ENCODE measurements around the gene DFFB. TPM values are rescaled to one million over a fixed set of nuclear protein-coding genes. Genes with fewer than 3 reads are reported as not detected.

DFFB gene
- total RNA-seq, 4 donors from 2014 or later, result 1.6 to 8.2 (median 3.2) TPM

DNA sequence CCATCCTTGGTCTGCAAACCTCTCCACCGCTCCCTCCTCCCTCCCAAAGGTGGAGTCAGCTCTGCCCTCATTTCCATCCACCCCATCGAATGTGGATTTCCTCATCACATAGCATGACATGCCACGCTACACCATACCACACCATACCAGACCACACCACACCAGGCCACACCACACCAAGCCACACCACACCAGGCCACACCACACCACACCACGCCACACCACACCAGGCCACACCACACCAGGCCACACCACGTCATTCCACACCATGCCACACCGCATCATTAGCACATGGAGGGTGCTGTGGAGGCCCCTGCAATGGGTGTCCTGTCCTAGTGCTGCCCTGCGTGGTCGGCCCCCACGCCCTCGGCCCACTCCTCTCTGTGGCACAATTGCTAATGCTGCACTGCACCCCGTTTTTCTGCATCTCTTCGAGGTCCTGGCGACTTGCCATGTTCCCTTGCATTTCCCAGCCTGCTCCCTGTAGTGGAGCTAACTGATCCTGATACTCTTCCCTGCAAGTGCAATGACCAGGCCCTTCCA is 11.3 kb downstream of the DFFB start:
- DNase-seq, result no peak
- Histone ChIP-seq H3K36me3 (peaks cover 8 to 78% (median 12%) of the 10 kb centered on the region in 3 donors), H3K4me3 (no peak overlapping the region), H3K4me1 (no peaks in the 10 kb centered on the region), H3K27ac (no peak overlapping the region), H3K9me3 (no peaks in the 10 kb centered on the region), H3K27me3 (no peaks in the 10 kb centered on the region)
- TF ChIP-seq CTCF (IDR thresholded peaks at IDR 0.05) (no peak), POLR2A (IDR thresholded peaks at IDR 0.05) (no peak)
- intact Hi-C loops (cut with DNase I), result no loop called here
- 69 to 94% methylated on average over 11 to 12 of the region's 13 CpGs for WGBS, 2 donors

DNA sequence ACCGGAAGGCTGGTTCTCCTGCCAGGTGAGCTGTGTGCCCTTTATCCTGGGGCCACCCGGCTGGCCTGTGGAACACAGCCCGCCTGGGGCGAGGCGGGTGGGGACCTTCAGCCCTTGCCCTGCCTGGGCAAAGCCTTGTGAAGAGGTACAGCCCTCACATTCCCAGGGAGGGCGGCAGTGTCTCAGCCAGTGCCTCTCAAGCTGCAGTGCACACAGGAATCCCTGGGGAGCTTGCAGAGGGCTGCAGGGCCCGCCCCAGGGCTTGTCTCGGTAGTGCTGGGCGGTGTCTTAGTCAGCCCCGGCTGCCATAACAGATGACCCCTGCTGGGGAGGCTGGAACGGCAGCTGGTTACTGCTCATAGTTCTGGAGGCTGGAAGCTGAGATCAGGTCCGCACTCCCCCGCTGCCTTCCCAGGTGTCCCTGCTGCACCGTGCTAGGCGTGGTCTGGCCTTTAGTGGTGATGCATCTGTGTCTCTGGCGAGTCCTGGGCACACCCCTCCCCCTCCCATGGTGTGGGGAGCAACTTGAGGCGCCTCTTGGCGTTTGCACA is 12.6 kb downstream of the DFFB start:
- Histone ChIP-seq H3K27ac (no peak overlapping the region), H3K36me3 (peaks cover 8 to 89% (median 12%) of the 10 kb centered on the region in 3 donors), H3K9me3 (no peaks in the 10 kb centered on the region), H3K4me3 (no peak overlapping the region), H3K4me1 (no peaks in the 10 kb centered on the region), H3K27me3 (no peaks in the 10 kb centered on the region)
- intact Hi-C loops (cut with DNase I), result no loop called here
- TF ChIP-seq POLR2A (IDR thresholded peaks at IDR 0.05), result no peak
- TF ChIP-seq CTCF (IDR thresholded peaks at IDR 0.05), result no peak
- no peak for DNase-seq
- 50 to 100% methylated on average over 1 to 2 of the region's 18 CpGs for WGBS, 2 donors

DNA sequence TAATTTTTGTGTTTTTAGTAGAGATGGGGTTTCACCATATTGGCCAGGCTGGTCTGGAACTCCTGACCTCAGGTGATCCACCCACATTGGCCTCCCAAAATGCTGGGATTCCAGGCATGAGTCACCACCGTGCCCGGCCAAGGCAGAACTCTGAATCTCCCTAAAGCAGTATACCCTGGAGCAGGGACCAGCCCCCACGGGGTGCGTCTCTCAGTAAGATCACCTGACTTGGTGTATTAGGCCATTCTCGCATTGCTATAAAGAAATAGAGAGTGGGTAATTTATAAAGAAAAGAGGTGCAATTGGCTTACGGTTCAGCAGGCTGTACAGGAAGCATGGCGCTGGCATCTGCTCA is 14.2 kb downstream of the DFFB start:
- no peak for DNase-seq
- Histone ChIP-seq H3K36me3 (peaks cover 8 to 97% (median 12%) of the 10 kb centered on the region in 3 donors), H3K4me1 (no peaks in the 10 kb centered on the region), H3K9me3 (no peaks in the 10 kb centered on the region), H3K27me3 (no peaks in the 10 kb centered on the region), H3K4me3 (no peak overlapping the region), H3K27ac (no peak overlapping the region)
- WGBS, 2 donors, result 76 to 100% methylated on average over 1 to 6 of the region's 7 CpGs
- intact Hi-C loops (cut with DNase I), result no loop called here
- TF ChIP-seq CTCF (IDR thresholded peaks at IDR 0.05), result no peak
- TF ChIP-seq POLR2A (IDR thresholded peaks at IDR 0.05), result no peak

DNA sequence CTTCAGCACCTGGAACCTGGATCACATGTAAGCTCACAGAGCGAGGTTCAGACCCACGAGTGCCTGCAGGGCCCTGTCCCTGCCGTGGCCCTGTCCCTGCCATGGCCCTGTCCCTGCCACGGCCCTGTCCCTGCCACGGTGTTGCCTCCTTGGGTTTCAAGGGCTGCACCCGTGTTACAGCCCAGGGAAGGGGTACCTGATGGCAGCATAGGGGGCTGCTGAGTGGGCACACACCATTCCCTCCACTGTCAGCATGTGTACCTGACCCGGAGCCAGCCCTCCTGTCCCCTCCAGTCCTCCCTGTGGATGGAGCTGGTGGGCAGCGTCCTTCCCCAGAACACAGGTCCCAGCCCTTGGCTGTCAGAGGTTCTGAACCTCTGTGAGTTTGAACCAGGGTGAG is 15.3 kb downstream of the DFFB start:
- TF ChIP-seq CTCF (IDR thresholded peaks at IDR 0.05) (no peak), POLR2A (IDR thresholded peaks at IDR 0.05) (no peak)
- Histone ChIP-seq H3K4me1 (no peaks in the 10 kb centered on the region), H3K9me3 (no peaks in the 10 kb centered on the region), H3K4me3 (no peak overlapping the region), H3K27ac (no peak overlapping the region), H3K36me3 (peaks cover 8 to 97% (median 12%) of the 10 kb centered on the region in 3 donors), H3K27me3 (no peaks in the 10 kb centered on the region)
- intact Hi-C loops (cut with DNase I), result no loop called here
- 94 to 100% methylated on average over 2 to 3 of the region's 8 CpGs for WGBS, 2 donors
- DNase-seq, result no peak

DNA sequence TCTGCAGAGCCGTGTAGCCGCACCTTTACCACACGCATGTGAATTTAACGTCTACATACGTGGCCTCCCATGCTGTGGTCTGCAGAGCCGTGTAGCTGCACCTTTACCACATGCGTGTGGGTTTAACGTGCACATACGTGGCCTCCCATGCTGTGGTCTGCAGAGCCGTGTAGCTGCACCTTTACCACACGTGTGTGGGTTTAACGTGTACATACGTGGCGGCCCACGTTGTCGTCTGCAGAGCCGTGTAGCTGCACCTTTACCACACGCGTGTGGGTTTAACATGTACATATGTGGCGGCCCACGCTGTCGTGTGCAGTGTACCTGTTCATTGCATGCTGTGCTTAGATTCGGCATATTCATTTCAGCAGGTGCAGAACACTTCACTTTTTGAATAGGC is 17.5 kb downstream of the DFFB start:
- Histone ChIP-seq H3K9me3 (peaks cover 0 to 17% (median 0%) of the 10 kb centered on the region in 3 donors), H3K36me3 (peaks cover 5 to 97% (median 12%) of the 10 kb centered on the region in 3 donors), H3K4me1 (no peaks in the 10 kb centered on the region), H3K4me3 (no peak overlapping the region), H3K27ac (no peak overlapping the region), H3K27me3 (no peaks in the 10 kb centered on the region)
- 90 to 97% methylated on average over 23 of the region's 23 CpGs for WGBS, 2 donors
- intact Hi-C loops (cut with DNase I), result no loop called here
- no peak for DNase-seq
- TF ChIP-seq CTCF (IDR thresholded peaks at IDR 0.05) (no peak), POLR2A (IDR thresholded peaks at IDR 0.05) (no peak)

All from esophagus squamous epithelium (tissue), 5 donors.